Measurements from ENCODE around the gene ALX3.

ALX3 gene

DNA sequence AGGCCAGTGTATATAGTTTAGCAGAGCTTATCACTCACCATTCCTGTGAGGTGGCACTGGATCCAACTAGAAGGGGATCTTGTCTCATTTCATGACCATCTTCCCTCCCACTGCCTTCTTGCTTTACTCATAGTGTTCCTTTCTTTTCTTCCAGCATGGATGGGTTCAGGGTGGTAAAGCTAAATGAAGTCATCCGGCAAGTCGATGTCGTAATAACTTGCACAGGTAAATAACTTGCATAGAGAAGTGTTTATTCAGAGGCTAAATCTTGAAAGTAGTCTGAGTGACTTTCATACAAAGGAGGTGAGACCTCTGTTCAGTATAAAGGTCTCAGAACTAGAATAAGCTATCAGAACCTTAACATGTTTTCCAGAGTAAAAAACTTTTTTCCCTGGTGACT lies 52.7 kb downstream of the ALX3 start:
- no peak overlapping the region for H3K4me3 ChIP-seq (ENCODE audit: low read depth, low read length)
- TF ChIP-seq, protein P1, sequence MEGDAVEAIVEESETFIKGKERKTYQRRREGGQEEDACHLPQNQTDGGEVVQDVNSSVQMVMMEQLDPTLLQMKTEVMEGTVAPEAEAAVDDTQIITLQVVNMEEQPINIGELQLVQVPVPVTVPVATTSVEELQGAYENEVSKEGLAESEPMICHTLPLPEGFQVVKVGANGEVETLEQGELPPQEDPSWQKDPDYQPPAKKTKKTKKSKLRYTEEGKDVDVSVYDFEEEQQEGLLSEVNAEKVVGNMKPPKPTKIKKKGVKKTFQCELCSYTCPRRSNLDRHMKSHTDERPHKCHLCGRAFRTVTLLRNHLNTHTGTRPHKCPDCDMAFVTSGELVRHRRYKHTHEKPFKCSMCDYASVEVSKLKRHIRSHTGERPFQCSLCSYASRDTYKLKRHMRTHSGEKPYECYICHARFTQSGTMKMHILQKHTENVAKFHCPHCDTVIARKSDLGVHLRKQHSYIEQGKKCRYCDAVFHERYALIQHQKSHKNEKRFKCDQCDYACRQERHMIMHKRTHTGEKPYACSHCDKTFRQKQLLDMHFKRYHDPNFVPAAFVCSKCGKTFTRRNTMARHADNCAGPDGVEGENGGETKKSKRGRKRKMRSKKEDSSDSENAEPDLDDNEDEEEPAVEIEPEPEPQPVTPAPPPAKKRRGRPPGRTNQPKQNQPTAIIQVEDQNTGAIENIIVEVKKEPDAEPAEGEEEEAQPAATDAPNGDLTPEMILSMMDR (IDR thresholded peaks at IDR 0.05; ENCODE audit: borderline replicate concordance, insufficient read depth, low read depth, low read length): no peak

DNA sequence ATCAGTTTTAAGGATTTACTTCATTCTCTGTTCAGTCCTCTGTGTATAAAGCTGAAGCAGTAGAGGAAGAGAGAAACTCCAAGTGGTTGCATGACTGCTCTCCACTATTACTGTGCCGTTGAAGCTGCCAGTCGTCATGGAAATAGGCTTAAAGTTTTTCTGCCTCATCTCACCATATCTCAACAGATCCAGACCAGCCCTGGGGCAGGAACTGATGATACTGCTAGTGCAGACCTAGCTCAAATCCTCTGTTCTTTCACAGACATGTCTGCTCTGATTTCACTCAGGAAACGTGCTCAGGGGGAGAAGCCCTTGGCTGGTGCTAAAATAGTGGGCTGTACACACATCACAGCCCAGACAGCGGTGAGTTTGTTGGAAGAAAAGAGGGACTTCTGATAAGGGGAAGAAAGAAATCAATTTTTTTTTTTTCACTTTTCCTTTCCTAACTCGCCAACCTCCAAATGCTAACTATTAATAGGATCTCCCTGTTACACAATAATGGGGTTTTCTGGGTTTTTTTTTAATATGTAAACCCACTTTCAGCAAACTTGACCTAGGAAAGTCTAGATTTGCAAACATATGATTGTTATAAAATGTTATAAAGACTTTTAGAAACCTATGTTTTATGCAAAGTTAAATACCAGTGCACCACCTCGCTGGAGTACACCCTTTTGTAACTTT lies 58.2 kb downstream of the ALX3 start:
- H3K4me3 ChIP-seq (ENCODE audit: low read depth, low read length): no peak overlapping the region

DNA sequence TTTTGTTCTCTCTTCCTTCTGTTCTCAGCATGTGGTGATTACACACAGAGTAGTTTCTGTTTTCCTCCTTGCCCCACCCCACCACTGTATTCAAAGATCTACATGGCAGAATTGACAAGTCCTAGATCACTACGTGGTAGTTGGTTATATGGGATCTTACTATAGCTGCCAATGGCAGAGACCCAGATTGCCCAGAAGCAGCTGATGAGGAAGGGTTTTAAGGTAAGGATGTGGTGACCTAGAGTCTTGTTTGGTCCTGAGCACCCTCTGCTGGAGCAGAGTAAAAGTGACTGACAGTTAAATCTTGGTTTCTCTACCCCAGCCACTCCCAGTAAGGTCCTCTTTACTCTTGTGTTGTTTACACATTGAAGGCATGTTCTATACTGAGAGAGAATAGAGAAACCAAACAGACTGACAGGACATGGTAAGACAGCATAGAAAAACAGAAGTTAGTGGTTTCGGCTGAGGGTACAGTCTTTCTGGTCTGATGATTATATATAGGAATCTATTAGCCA lies 58.9 kb downstream of the ALX3 start:
- TF ChIP-seq, protein P1 (IDR thresholded peaks at IDR 0.05; ENCODE audit: borderline replicate concordance, insufficient read depth, low read depth, low read length): peak; percentile 64

More for the DNA sequence above, 58.2 kb downstream of the ALX3 start:
- TF ChIP-seq, protein P1 (IDR thresholded peaks at IDR 0.05; ENCODE audit: borderline replicate concordance, insufficient read depth, low read depth, low read length): no peak

More for the DNA sequence above, 58.9 kb downstream of the ALX3 start:
- no peak overlapping the region for H3K4me3 ChIP-seq (ENCODE audit: low read depth, low read length)

Data from GM12875 (cell line).